Left forelimb (tissue), 1 donor: ENCODE measurements around the gene SHBG.
A peak's percentile ranks its signal among the peaks of the same experiment; 100 is the strongest.
"Not testable (repeated sequence)": the region's sequence is repeated elsewhere in the genome, so short reads cannot be mapped to it uniquely, and the experiment has no call there.

Experiments
- DNase-seq: peaks from one replicate; pipeline ENCODE4 v3.0.0-alpha.2; 2018; ENCODE audit warnings: low spot score

Gene SHBG

GRCh38 chr17:7629939-7630571 is at the start of gene SHBG:
Gene SHBG, plus strand, starts transcription at chr17:7630135. Its CDS starts 38 bp downstream, at chr17:7630173.
- DNase-seq: no peak

- DNase-seq: no peak
These were observed 49.0 kb upstream of the SHBG start for GRCh38 chr17:7580604-7581575.

- DNase-seq: no peak
These were observed 47.3 kb upstream of the SHBG start for GRCh38 chr17:7582396-7583252.

- DNase-seq: peak; percentile 98
These were observed 46.5 kb upstream of the SHBG start, which contains the start of gene MPDU1 for GRCh38 chr17:7583253-7584109. Gene MPDU1, plus strand, starts transcription at chr17:7583852. Its CDS starts 11 bp downstream, at chr17:7583863.

- DNase-seq: no peak
These were observed 43.1 kb upstream of the SHBG start for GRCh38 chr17:7586673-7587419.

GRCh38 chr17:7587420-7588151 is 42.3 kb upstream of the SHBG start:
- no peak for DNase-seq

- no peak for DNase-seq
These were observed 41.3 kb upstream of the SHBG start for GRCh38 chr17:7588553-7589203.

GRCh38 chr17:7589204-7589868 is 40.6 kb upstream of the SHBG start:
- peak; percentile 87 for DNase-seq

GRCh38 chr17:7589891-7590691 is 39.8 kb upstream of the SHBG start, which contains the start of gene SOX15:
Gene SOX15, minus strand, starts transcription at chr17:7590094. Its CDS starts 418 bp downstream, at chr17:7589676.
- no peak for DNase-seq

GRCh38 chr17:7590743-7591142 is 39.2 kb upstream of the SHBG start:
- no peak for DNase-seq

GRCh38 chr17:7591596-7591995 is 38.3 kb upstream of the SHBG start:
- DNase-seq: no peak

- no peak for DNase-seq
These were observed 37.4 kb upstream of the SHBG start for GRCh38 chr17:7592422-7593021.

GRCh38 chr17:7593296-7593695 is 36.6 kb upstream of the SHBG start:
- DNase-seq: no peak

GRCh38 chr17:7597561-7597960 is 32.4 kb upstream of the SHBG start:
- not testable (repeated sequence) for DNase-seq

- DNase-seq: no peak
These were observed 23.7 kb upstream of the SHBG start for GRCh38 chr17:7606280-7606679.

GRCh38 chr17:7610641-7611040 is 19.3 kb upstream of the SHBG start:
- no peak for DNase-seq

- no peak for DNase-seq
These were observed 18.2 kb upstream of the SHBG start for GRCh38 chr17:7611635-7612293.
